Measurements from ENCODE around the gene GOLT1B.

GOLT1B gene

DNA sequence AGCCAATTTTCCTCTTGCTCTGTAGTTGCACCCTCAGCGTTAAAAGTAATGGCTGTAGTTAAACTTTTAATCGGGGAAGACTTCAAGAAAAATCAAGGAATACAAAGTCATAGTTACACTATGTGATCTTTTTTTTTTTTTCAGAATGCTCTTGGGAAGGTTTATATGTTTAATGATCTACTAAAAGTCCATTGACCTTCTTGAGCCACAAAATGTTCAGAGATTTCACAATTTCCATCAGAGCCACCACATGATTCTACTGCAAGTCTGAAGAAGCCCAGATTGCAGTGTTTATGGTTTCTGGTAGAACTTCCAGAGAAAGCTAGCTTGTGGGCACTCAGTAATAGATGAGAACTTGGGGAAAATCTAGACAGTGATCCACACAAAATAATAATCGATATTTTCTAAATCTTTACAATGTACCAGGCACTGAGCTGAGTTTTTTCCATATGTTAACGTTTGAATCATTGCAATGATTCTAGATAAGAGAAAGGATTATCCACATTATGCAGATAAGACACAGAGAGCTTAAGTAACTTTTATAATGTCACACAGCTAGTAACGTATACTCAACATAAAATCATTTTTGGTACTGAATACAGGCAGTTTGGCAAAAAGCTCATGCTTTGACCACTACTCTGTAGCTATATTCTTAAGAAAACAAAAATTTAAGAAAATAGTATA is 64.8 kb downstream of the GOLT1B start:
- DNase-seq (ENCODE audit: low spot score): no peak

DNA sequence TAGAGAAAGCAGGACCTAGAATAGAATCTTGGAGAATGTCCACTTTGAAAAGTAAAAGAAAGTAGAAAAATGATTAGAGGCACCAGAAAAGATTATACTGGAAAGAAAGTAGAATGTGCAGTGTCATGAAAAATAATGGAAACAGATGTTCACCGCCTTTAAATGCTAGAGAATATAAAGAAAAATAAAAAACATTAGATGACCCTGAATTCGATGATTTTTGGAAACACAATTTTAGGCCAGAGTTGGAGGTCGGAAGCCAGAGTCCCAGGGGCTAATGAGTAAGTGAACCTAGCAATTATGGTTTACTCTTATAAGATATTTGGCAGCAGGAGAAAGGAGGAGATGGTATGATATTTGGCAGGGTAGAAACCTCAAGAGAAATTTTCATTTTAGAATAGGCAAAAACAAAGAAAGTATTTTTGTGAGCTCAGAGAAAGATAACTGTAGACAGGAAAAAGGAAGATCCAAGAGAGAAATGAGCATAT is 65.4 kb downstream of the GOLT1B start:
- no peak for DNase-seq (ENCODE audit: low spot score)
